Endothelial cell of umbilical vein (primary cell): Measurements from ENCODE around the gene PIGZ. TPM values are rescaled to one million over a fixed set of nuclear protein-coding genes. Genes with fewer than 3 reads are reported as not detected.

Source experiments
- BruUV-seq: library from RNA; stranded (reverse); fragments of 400-500 nt; replicated peaks from 2 replicates; lab custom pipeline; 2021; lab: Mats Ljungman, UMichigan
- CTCF ChIA-PET: fragments of 300-600, 350-600 bp; sonication (Branson Sonifier 250); formaldehyde crosslinking; loops from one replicate; lab custom pipeline; 2021; ENCODE audit warnings: antibody characterized with exemption, inconsistent platforms; lab: Charles Lee
- POLR2A ChIA-PET: fragments of 300-600, 350-600 bp; sonication (Branson Sonifier 250); formaldehyde crosslinking; loops from one replicate; lab custom pipeline; 2021; ENCODE audit warnings: antibody characterized with exemption, inconsistent platforms; lab: Charles Lee
- DNase-seq: peaks from one replicate; pipeline ENCODE4 v3.0.0-alpha.2; 2011; ENCODE audit warnings: low read depth, low spot score
- FAIRE-seq: peaks from 2 replicates; lab custom pipeline; 2011; peaks lifted over from hg19 to GRCh38; lab: Jason Lieb, UNC
- H2AFZ ChIP-seq: 2 replicates; pipeline ENCODE4 v1.6.0; 2012; ENCODE audit warnings: low read depth, low read length, control low read depth, inconsistent platforms
- H3K27ac ChIP-seq: 2 replicates; pipeline ENCODE4 v1.5.1; 2011; ENCODE audit warnings: low read depth, mild to moderate bottlenecking, control low read depth, low read length, moderate library complexity; ENCODE audit not compliant: insufficient read depth
- H3K27me3 ChIP-seq, 2 experiments: 2 replicates each; pipeline versions ENCODE4 v1.6.0 to v1.6.1; 2011; ENCODE audit warnings: low read length in 2 of 2, mixed read lengths in 1 of 2; ENCODE audit not compliant: control insufficient read depth in 2 of 2, insufficient read depth in 2 of 2
- H3K36me3 ChIP-seq, 2 experiments: 2 replicates in 1 of 2; 3 replicates in 1 of 2; pipeline ENCODE4 v1.5.1; 2011; ENCODE audit warnings: low read length in 2 of 2, mild to moderate bottlenecking in 1 of 2, moderate library complexity in 1 of 2; ENCODE audit not compliant: control insufficient read depth in 2 of 2, insufficient read depth in 2 of 2; ENCODE audit errors: extremely low read depth in 1 of 2
- H3K4me1 ChIP-seq: 3 replicates; pipeline ENCODE4 v1.5.1; 2011; ENCODE audit warnings: mild to moderate bottlenecking, low read length; ENCODE audit not compliant: control insufficient read depth, insufficient read depth; ENCODE audit errors: extremely low read depth
- H3K4me2 ChIP-seq: 2 replicates; pipeline ENCODE4 v1.6.1; 2011; ENCODE audit warnings: low read length, control low read depth, mixed read lengths; ENCODE audit not compliant: insufficient read depth
- H3K4me3 ChIP-seq, 3 experiments: fragments of 200-600 bp in 1 of 3; sonication (generic), shearing (Covaris generic) in 1 of 3; replicated peaks in 1 of 3; 2 replicates each; pipeline ENCODE4 v1.5.1; 2011 to 2016; ENCODE audit warnings: control low read depth in 3 of 3, low read length in 3 of 3, mild to moderate bottlenecking in 2 of 3, inconsistent platforms in 1 of 3, low read depth in 1 of 3, moderate library complexity in 1 of 3; ENCODE audit not compliant: insufficient read depth in 1 of 3
- H3K79me2 ChIP-seq: 2 replicates; pipeline ENCODE4 v1.6.0; 2012; ENCODE audit warnings: low read length, inconsistent platforms; ENCODE audit not compliant: control insufficient read depth, insufficient read depth
- H3K9ac ChIP-seq: replicated peaks from 2 replicates; pipeline ENCODE3; 2011; ENCODE audit warnings: low read length, control low read depth; ENCODE audit not compliant: insufficient read depth; ENCODE audit errors: extremely low read depth
- H3K9me1 ChIP-seq: replicated peaks from 3 replicates; pipeline ENCODE4 v1.6.0; 2011; ENCODE audit warnings: mild to moderate bottlenecking, low read length; ENCODE audit not compliant: control insufficient read depth, insufficient read depth; ENCODE audit errors: extremely low read depth
- H3K9me3 ChIP-seq: replicated peaks from 2 replicates; pipeline ENCODE4 v1.5.1; 2012; ENCODE audit warnings: low read length, inconsistent platforms; ENCODE audit not compliant: control insufficient read depth, insufficient read depth
- H4K20me1 ChIP-seq: replicated peaks from 2 replicates; pipeline ENCODE3; 2011; ENCODE audit warnings: mild to moderate bottlenecking, low read length; ENCODE audit not compliant: control insufficient read depth, insufficient read depth; ENCODE audit errors: extremely low read depth
- EZH2 ChIP-seq: IDR thresholded peaks from 2 replicates; pipeline ENCODE4 v1.6.1; 2012; ENCODE audit warnings: borderline replicate concordance, low read depth, mild to moderate bottlenecking, moderate library complexity, low read length, inconsistent platforms; ENCODE audit not compliant: severe bottlenecking
- FOS ChIP-seq: IDR thresholded peaks from 2 replicates; pipeline ENCODE4 v1.6.1; 2011; ENCODE audit warnings: mild to moderate bottlenecking, low read length, moderate library complexity, borderline replicate concordance; ENCODE audit not compliant: insufficient read depth
- GATA2 ChIP-seq: IDR thresholded peaks from 2 replicates; pipeline ENCODE4 v1.7.0; 2011; ENCODE audit warnings: low read depth, mild to moderate bottlenecking, moderate library complexity, mixed read lengths, low read length; ENCODE audit not compliant: insufficient read length, insufficient read depth
- JUN ChIP-seq: IDR thresholded peaks from 2 replicates; pipeline ENCODE4 v1.6.1; 2011; ENCODE audit warnings: borderline replicate concordance, low read depth; ENCODE audit not compliant: insufficient read length, insufficient read depth
- MYC ChIP-seq: IDR thresholded peaks from one replicate; pipeline ENCODE4 v1.6.1; 2011; ENCODE audit warnings: mild to moderate bottlenecking, low read depth, low read length
- POLR2A ChIP-seq: IDR thresholded peaks from 2 replicates; pipeline ENCODE4 v1.6.1; 2012; ENCODE audit warnings: low read depth, mild to moderate bottlenecking, control low read depth, low read length
- POLR2AphosphoS5 ChIP-seq: IDR thresholded peaks from 2 replicates; pipeline ENCODE4 v1.6.1; 2012; ENCODE audit warnings: low read depth, mild to moderate bottlenecking, control low read depth, low read length, moderate library complexity; ENCODE audit not compliant: insufficient read depth
- dilution Hi-C: fragments of 300-500 bp; cut with MboI; formaldehyde crosslinking; loops from one replicate; pipeline ENCODE4 v1.15.0; 2019; ENCODE audit warnings: low sequenced_read_pairs; ENCODE audit not compliant: extremely low pct_ligation_motif_present
- intact Hi-C: fragments of 100-400 bp; cut with micrococcal nuclease; formaldehyde crosslinking; loops from one replicate; pipeline ENCODE4 v1.10.0; 2022
- polyA plus RNA-seq, 4 experiments: library from polyadenylated mRNA; depleted of rRNA in 3 of 4; stranded (reverse) in 3 of 4; unstranded in 1 of 4; fragments of >200 nt; gene quantifications; 2 replicates each; pipeline versions ENCODE4 v1.2.1 to v1.2.3, GENCODE V29; 2011 to 2012; ENCODE audit warnings: missing spikeins in 1 of 4
- total RNA-seq: library from RNA; stranded (reverse); gene quantifications from 2 replicates; pipeline ENCODE4 v1.2.3, GENCODE V29; 2021
- TF ChIP-seq, protein P1 (sequence below), 2 donors: IDR thresholded peaks; 1 replicate in 1 of 2; 2 replicates in 1 of 2; pipeline ENCODE4 v1.5.1; 2011; ENCODE audit warnings: low read length in 2 of 2, mild to moderate bottlenecking in 2 of 2, moderate library complexity in 2 of 2, control low read depth in 1 of 2, inconsistent platforms in 1 of 2, low read depth in 1 of 2; ENCODE audit not compliant: insufficient read depth in 1 of 2; ENCODE audit errors: extremely low read depth in 1 of 2
- TF ChIP-seq, protein P2 (sequence below): IDR thresholded peaks from 2 replicates; pipeline ENCODE4 v1.6.1; 2011; ENCODE audit not compliant: insufficient read depth, insufficient read length

PIGZ gene
- total and polyA plus RNA-seq, 2 donors (not counting 3 experiments of a cell fraction or from before 2014, with no cell fraction given) = 6.0 to 6.5 TPM

GRCh38 chr3:196932600-196932999 lies 36.0 kb downstream of the PIGZ start:
- no peak for FAIRE-seq
- Histone ChIP-seq H3K9ac (no peak overlapping the region), H3K79me2 (peaks cover 2% of the 10 kb centered on the region), H3K27ac (no peak overlapping the region), H3K4me1 (peaks cover 2% of the 10 kb centered on the region), H2AFZ (no peak overlapping the region), H4K20me1 (no peaks in the 10 kb centered on the region), H3K4me2 (no peak overlapping the region), H3K27me3 (no peaks in the 10 kb centered on the region), H3K4me3 (no peak overlapping the region), H3K36me3 (peaks cover 19 to 25% of the 10 kb centered on the region in 2 experiments), H3K9me1 (no peaks in the 10 kb centered on the region), H3K9me3 (no peaks in the 10 kb centered on the region)
- POLR2A ChIA-PET = no interaction called here
- CTCF ChIA-PET = no interaction called here
- dilution Hi-C loops = no loop called here
- DNase-seq = no peak
- BruUV-seq = TSS peak; percentile 12
- TF ChIP-seq POLR2AphosphoS5 (no peak), FOS (no peak), POLR2A (no peak), EZH2 (no peak), GATA2 (no peak), MYC (no peak), JUN (no peak)
- TF ChIP-seq, protein P1, sequence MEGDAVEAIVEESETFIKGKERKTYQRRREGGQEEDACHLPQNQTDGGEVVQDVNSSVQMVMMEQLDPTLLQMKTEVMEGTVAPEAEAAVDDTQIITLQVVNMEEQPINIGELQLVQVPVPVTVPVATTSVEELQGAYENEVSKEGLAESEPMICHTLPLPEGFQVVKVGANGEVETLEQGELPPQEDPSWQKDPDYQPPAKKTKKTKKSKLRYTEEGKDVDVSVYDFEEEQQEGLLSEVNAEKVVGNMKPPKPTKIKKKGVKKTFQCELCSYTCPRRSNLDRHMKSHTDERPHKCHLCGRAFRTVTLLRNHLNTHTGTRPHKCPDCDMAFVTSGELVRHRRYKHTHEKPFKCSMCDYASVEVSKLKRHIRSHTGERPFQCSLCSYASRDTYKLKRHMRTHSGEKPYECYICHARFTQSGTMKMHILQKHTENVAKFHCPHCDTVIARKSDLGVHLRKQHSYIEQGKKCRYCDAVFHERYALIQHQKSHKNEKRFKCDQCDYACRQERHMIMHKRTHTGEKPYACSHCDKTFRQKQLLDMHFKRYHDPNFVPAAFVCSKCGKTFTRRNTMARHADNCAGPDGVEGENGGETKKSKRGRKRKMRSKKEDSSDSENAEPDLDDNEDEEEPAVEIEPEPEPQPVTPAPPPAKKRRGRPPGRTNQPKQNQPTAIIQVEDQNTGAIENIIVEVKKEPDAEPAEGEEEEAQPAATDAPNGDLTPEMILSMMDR (IDR thresholded peaks at IDR 0.05; ENCODE audit: extremely low read depth in 1 of 2, insufficient read depth in 1 of 2, low read depth in 1 of 2, low read length in 2 of 2) = no peak
- TF ChIP-seq, protein P2, sequence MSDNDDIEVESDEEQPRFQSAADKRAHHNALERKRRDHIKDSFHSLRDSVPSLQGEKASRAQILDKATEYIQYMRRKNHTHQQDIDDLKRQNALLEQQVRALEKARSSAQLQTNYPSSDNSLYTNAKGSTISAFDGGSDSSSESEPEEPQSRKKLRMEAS = no peak
- intact Hi-C loops = no loop called here
